Epithelial cell of prostate (primary cell): ENCODE measurements around the gene CCDC127.

Experiments
- DNase-seq: peaks from one replicate; pipeline ENCODE4 v3.0.0-alpha.2; 2011; ENCODE audit warnings: low read depth, low spot score
- H3K27ac ChIP-seq: fragments of 450-650 bp; 2 replicates; pipeline ENCODE4 v1.5.1; 2017; ENCODE audit warnings: mild to moderate bottlenecking

The CCDC127 gene

DNA sequence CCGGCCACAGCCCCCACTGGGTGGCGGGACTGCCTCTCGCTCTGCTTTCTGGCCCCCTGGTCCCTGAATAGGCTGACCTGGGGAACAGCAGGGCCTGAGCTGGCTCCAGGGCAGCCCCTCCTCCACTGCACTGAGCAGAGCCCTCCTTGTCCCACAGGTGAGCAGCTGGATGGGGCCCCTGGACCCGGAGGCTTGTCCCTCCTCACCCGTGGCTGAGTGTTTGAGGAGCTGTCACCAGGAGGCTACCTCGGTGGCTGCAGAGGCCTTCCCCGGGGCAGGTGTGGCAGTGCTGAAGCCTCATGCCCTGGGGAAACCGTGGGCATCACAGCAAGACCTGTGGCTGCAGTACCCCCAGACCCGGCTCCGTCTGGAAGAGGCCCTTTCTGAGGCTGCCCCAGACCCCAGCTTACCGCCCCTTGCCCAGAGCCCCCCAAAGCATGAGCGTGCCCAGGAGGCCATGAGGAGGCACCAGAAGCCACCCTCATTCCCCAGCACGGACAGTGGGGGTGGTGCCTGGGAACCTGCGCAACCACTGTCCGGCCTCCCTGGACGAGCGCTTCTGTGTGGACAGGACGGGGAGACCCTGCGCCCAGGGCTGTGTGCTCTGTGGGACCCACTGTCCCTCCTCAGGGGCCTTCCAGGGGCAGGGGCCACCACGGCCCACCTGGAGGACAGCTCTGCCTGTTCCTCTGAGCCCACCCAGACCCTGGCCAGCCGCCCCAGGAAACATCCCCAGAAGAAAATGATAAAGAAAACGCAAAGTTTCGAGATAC, 55.2 kb downstream of the CCDC127 start:
- no peak for DNase-seq
- H3K27ac ChIP-seq = no peak overlapping the region

DNA sequence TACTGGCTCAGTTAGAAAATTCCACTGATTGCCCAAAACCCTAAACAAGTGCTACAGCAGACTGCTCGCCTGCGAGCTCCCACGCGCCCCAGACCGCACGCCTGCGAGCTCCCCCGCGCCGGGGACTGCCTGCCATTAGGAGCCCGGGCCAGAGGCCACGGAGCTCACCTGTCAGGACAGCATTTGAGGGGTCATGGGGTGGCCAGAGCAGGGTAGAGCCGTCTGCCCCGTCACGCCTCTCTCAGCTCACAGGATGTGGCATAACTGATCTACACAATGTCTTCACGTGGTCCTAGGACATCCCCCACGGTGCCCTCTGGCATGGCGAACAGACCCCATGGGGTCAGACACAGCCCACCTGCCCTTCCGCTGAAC, 55.8 kb downstream of the CCDC127 start:
- no peak overlapping the region for H3K27ac ChIP-seq
- DNase-seq = no peak

DNA sequence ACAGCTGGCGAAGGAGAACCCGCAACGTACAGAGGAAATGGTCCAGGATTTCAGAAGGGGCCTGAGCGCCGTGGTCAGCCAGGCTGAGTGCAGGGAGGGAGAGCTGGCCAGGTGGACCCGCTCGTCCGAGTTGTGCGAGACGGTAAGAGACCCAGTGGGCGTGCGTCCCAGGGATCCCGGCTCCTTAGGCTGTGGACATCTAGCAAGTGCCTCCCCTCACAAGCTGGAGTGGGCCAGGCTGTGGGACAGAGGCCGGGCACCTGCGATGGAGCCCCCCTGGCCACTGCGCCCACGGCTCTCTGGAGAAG, 56.2 kb downstream of the CCDC127 start:
- no peak for DNase-seq
- H3K27ac ChIP-seq = no peak overlapping the region

DNA sequence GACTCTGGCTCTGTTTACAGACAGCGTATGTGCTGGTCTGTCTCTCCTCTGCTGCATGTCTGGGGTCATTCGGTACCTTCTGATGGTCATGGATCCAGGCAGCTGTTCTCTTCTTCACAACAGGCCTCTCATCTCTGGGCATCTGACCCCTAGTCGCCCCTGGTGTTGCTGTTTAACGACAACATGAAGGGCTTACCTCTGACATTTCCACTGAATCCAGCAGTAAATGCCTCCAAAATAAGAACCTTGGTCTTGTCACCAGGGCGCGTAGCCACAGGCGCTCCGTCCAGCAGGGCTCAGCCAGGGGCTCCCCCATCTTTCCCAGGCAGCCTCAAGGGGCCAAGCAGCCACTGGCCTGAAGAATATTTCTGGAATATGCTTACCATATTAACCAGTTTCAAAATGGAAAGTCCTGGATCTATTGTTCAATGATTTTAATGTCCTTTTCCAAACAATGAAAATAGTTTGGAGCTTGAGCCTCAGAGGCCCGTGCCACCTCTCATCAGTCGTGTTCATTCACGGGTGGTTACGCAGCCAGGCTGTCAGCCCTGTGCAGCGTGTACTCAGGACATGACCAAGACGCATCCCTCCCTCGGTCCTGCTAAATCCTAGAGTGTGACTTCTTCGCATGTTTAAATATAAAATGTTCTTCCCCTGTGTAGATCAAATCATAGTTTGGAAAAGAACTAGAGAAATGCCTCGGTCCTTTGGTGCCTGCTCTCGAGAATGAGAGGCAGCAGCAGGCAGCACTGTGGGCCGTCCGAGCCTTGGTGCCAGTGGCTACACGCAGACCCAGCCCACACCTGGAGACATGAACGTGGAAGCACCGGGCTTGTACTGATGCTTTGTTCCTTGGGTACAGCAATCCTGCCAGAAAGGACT, 56.8 kb downstream of the CCDC127 start:
- no peak overlapping the region for H3K27ac ChIP-seq
- DNase-seq = no peak

DNA sequence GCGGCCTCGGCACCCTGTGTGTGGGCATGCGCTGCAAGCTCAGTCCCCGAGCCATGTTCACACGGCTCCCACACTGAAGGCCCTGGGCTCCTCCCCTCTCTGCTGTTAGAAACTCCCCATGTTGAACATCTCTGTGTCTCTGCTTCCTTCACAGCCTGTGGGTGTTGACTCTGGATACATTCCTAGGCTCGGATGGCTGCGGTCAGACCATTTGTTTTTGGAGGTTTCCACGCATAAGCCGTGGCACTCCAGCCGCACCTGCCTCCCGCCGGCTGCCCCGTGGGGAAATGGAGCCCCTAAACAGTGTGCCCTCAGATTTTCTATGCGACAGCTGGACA, 57.8 kb downstream of the CCDC127 start:
- no peak overlapping the region for H3K27ac ChIP-seq
- no peak for DNase-seq

DNA sequence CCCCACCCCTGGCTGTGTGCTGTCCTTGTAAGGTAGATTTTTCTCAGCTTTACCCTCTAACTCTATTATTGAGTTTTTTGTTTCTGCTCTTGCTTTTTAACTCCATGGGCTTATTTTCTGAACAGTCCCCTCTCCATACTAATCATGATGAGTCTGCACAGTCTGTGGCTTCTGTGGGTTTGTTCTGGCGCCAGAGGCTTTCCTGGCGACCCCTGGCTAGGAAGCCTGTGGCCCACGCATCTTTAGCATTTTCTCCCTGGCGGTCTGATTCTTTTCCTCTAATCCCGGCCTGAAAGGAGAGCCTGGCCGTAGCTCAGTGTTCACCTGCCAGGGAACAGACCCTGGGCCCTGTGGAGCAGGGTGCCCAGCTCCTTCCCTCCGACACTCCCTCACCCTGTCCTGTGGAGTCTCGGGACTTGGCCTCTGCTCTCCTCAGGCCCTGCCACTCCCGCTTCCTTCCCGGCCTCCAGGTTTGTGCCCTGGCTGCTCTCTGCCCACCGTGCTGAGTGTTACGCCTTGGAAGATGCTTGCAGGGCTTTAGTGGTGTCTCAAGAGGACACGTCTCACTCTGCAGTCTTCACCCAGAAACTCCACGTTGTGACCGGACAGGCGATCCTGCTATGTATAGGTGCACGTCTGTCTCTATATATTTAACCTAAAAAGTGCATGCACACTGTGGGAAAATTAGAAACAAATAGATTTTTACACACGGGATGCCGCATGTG, 58.3 kb downstream of the CCDC127 start:
- no peak overlapping the region for H3K27ac ChIP-seq
- no peak for DNase-seq

DNA sequence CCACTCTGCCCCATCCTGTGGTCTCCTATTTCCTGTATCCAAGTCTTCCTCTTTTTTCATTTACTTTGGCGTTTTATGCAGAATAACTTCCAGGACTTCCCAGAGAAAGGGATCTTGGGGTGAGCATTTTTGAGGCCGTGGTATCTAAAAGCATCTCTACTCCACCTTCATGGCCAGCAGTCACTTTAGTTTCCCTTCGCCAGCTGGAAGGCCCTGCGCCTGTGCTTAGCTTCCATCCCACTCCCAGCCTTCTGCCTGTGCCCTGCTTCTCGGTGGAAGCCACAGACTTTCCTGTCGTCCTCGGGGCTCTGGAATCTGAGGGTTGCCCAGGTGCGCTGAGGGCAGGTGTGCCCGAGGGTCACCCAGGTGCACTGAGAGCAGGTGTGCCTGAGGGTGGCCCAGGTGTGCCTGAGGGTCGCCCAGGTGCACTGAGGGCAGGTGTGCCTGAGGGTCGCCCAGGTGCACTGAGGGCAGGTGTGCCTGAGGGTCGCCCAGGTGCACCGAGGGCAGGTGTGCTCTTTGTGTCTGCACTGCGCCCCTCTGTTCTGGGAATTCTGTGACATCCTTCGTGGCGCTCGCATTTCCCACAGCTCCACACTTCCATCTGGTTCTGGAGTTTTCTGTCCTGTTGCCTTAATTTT, 59.0 kb downstream of the CCDC127 start:
- no peak overlapping the region for H3K27ac ChIP-seq
- DNase-seq = no peak

DNA sequence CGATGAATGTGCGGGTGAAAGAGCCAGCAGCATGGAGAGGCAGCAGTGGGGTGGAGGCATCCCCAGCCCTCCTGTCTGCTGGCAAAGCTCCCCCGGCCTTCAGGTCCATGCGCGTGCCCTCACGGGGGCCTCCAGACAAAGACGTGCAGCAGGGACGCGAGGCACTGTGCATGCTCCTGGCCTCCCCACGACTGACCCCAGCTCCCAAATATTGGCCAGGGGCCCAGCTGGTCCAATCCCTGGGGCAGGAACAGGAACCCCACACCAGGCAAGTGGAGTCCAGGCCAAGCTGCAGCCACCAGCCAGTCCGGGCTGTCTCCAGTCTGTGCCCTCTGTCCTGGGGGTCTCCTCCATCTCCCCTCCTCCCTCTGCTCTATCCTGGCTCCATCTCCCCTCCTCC, 60.2 kb downstream of the CCDC127 start:
- no peak for DNase-seq

DNA sequence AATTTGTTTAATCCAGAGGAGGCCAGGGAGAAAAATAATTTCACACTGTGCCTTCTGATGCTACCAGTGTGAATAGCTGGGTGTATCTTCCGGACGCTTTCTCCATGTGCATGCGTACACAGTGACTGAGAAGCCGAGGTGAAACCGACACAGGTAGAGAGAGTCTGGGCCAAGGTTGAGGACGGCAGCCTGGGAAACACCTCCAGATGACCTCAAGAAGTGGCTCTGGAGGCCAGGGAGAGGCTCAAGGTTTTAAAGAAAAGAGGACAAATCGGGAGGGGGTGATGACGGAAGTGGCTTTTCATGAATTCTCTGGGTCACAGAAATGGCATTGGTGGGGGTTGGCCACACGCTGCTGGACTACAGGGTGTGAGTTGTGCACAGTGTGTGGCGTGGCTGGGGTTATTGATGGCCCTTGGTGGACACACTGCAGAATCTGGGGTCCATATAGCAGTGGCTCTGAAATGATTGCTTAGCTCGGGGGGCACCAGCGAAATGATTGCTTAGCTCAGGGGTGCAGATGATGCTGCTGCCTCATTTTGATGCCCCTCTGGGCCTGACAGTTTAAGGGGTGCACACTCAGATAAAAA, 60.7 kb downstream of the CCDC127 start:
- no peak for DNase-seq
- no peak overlapping the region for H3K27ac ChIP-seq

More for the DNA sequence above, 60.2 kb downstream of the CCDC127 start:
- H3K27ac ChIP-seq = no peak overlapping the region

DNA sequence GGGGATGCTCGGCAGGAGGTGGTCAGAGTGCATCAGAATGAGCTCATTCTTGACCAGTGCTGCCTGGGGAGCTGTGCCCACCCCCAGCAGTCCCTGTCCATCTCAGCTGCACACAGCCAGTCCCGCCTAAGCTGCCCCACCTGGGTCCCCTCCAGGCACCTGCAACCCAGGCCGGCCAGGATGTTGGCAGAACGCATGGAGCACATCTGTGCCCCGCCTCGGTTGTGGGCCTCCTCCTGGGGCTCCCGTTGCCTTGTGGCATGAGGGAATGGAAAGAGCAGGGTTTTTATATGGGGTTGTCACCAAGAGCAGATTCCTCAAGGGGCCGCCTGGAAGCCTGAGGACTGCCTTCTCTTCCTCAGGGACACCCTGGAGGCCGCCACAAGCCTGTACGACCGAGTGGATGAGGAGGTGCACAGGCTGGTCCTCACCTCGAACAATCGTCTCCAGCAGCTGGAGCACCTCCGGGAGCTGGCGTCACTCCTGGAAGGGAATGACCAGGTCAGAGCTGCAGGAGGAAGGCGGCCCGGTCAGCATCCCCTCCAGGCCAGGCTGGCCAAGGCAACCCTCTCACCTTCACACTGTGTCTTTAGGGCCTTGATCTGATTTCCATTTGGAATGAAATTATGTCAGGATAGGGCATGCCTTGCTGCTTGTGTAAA, 61.4 kb downstream of the CCDC127 start:
- H3K27ac ChIP-seq = no peak overlapping the region
- no peak for DNase-seq

DNA sequence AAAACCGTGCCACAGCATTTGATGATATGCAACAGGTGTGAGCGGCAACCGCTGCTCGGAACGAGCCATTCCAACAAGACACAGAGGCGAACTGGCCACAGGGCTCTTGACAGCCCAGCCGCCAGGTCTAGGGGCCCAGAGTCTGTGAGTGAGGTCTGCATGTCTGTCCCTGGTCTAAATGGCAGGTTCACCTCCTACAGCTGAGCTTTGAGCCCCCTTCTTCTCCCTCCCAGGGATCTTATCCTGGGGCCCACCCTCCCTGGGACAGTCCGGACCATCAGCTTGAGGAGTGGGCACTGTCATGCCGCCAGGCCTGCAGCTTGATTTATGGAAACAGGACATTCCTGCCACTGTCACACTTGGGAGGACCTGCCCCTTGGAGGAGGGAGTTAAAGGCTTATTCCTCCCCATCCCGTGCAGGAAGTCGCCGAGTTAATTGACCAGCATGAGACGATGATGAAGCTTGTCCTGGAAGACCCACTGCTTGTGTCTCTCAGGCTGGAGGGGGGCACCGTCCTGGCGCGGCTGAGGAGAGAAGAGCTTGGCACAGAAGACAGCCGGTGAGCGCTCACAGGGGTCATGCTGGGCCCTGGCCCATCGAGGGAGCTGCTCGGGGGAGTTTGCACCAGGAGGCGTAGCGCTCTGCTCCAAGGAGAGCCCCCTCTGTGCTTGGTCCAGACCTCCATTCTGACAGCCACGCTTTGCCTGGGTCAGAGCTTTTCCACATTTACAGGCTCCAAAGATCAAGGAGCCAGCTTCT, 62.1 kb downstream of the CCDC127 start:
- DNase-seq = no peak

DNA sequence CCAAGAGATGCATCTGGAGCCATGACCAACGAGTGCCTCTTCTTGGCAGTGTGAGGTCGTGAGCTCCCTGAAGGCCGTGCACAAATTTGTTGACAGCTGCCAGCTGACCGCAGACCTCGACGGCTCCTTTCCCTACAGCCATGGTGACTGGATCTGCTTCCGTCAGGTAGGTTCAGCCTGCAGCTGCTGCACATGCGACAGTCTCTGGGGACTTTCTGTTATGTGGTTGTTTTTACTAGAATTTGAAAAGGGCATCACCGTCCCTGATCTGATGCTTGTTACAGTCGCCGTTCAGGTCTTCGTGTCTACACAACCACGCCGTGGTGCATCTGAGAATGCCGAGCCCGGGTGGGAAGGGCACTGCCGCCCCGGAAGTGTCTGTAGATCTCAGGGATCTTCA, 63.1 kb downstream of the CCDC127 start:
- H3K27ac ChIP-seq = no peak overlapping the region
- no peak for DNase-seq

More for the DNA sequence above, 62.1 kb downstream of the CCDC127 start:
- H3K27ac ChIP-seq = no peak overlapping the region

DNA sequence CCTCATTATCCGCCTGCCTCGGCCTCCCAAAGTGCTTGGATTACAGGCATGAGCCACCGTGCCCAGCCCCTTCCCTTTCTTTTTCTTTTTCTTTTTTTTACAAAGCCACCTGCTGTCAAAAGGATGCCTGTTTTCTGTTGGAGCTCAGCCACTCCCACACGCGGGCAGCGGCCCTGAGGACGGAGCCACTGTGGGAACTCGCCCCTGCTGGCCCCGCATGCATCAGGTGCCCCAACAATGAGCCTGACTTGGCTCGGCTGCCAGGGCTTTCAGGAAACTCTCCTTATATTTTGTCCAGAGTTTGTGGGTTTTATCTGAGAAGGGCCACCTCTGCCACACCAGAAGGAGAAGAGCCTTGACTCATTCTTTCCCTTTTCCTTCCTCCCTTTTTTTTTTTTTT, 63.7 kb downstream of the CCDC127 start:
- no peak for DNase-seq
- H3K27ac ChIP-seq = no peak overlapping the region

DNA sequence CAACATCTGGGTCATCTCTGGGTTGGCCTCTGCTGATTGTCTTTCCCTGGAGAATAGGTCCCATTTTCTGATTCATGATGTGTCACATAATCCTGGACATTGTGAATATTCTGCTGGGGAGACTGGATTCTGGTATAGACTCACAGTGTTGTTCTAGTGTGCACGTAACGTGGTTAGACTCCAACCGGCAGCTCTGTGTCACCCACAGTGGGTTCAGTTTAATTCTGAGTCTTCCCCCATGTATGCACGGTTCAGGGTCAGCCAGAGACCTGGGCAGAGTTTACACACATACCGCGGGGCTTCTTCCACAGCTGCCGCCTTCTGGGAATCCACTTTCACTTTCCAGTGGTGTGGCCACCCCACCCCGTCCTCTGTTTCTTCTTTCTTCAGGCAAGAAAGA, 64.7 kb downstream of the CCDC127 start:
- no peak overlapping the region for H3K27ac ChIP-seq
- no peak for DNase-seq

DNA sequence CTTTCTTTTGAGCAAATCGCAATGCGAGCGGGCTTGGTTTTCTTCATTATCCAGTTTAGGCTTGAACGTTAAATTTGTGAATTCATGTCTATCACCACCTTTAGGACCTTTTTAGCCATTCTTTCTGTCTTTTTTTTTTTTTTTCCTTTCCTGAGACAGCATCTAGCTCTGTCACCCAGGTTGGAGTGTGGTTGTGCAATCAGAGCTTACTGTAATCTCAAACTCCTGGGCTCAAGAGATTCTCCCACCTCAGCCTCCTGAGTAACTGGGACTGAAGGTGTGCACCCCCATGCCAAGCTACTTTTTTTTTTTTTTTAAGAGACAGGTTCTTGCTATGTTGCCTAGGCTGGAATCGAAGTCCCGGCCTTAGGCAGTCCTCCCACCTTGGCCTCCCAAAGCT, 65.9 kb downstream of the CCDC127 start:
- no peak for DNase-seq
- H3K27ac ChIP-seq = no peak overlapping the region

DNA sequence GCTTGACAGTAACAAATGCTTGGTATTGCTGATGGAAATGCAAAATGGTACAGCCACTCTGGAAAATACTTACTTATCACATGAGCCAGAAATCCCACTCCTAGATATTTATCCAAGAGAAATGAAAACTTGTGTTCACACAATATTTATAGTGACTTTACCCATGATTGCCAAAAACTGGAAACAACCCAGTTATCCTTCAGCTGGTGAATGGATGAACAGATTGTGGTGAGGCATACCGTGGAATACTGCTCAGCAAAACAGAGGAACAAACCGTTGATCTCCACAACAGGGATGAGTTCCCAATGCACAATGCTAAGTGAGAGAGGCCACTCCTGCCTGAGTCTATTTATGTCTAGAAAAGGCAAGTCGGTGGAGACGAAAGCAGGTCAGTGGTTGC, 67.2 kb downstream of the CCDC127 start:
- no peak overlapping the region for H3K27ac ChIP-seq
- no peak for DNase-seq

DNA sequence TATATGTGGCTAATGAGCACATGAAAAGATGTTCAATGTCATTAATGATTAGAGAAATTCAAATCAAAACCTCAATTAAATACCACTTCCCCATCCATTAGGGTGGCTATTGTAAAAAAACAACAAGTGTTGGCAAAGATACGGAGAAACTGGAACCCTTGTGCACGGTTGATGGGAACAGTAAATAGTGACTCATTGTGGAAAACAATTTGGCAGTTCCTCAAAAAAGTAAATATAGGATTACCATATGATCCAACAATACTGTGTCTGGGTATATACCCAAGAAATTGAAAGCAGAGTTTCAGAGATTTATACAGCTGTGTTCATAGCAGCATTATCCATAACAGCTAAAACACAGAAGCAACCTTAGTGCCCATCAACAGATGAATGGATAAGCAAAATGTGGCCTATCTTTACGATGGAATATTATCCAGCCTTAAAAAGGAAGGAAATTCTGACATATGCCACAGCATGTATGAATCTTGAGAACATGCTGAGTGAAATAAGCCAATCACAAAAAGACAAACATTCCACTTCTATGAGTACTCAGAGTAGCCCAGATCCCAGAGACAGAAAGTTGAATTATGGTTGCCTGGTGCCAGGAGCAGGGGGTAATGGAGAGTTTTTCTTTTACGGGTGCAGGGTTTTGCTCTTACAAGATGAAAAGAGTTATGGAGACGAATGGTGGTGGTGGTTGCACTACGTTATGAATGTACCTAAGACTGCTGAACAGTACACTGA, 68.0 kb downstream of the CCDC127 start:
- peak overlapping the region; percentile 12 for H3K27ac ChIP-seq
- DNase-seq = peak; percentile 36

DNA sequence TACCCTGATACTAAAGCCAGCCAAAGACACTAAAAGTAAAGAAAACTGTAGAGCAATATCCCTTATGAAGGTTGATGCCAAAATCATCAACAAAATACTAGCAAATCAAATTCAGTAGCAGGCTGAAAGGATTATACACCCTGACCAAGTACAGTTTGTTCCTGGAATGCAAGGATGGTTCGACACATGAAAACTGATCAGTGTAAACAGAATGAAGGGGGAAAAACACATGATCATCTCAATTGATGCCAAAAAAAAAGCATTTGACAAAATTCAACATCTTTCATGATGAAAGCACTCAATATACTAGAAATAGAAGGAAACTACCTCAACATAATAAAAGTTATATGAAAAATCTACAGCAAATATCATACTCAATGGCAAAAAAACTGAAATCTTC, 70.2 kb downstream of the CCDC127 start:
- no peak for DNase-seq
- H3K27ac ChIP-seq = no peak overlapping the region
